Stimulated activated CD8-positive, alpha-beta memory T cell treated with anti-CD3 and anti-CD28 coated beads, Interleukin-12 subunit alpha, Interleukin-12 subunit beta, amount 100 ng/mL, for 24 hours (primary cell): Measurements from ENCODE around the gene LYSMD2.

Source experiments
- DNase-seq: peaks from one replicate; pipeline ENCODE4 v3.0.0-alpha.2; 2020; ENCODE audit errors: extremely low read depth

Gene LYSMD2

GRCh38 chr15:51720201-51720995 lies 17.1 kb downstream of the LYSMD2 start:
- no peak for DNase-seq

DNA sequence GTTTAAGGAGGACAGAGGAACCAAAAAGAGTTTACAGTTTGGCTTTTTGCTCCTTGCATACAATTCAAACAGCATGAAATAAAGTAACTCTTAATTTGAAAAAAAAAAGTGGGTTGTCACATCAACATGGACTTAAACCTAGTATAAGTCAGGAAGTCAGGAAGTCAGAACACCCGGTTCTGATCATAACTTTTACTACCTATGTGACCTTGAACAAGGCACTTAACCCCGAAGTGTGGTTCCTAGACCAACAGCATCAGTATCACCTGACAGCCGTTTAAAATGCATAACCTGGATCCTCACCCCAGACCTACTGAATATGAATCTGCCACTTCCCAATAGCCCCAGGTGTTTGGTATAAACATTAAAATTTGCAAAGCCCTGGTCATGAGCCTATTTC lies 18.7 kb downstream of the LYSMD2 start:
- no peak for DNase-seq

- DNase-seq = no peak
Observed at GRCh38 chr15:51718219-51718618, 19.2 kb downstream of the LYSMD2 start.

GRCh38 chr15:51714911-51715310 lies 22.5 kb downstream of the LYSMD2 start:
- DNase-seq = no peak

DNA sequence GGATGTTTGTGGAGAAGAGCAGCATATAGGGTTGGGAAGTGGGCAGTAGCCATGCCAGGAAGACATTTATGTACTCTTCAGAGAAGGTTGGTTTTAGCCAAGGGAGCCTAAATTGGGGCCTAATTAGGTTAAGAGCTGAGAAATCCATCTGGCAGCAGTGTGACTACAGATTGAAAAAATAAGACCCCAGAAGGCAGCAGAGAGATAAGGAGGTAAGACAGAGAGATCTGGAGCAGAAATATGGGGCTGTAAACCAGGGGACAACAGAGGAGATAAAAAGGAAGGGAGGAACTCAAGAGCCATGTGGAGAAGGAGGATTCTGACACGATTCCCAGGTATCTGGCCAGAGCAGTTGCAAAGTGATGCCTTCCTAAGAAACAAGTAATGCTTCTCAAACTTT lies 23.3 kb downstream of the LYSMD2 start:
- DNase-seq = no peak

DNA sequence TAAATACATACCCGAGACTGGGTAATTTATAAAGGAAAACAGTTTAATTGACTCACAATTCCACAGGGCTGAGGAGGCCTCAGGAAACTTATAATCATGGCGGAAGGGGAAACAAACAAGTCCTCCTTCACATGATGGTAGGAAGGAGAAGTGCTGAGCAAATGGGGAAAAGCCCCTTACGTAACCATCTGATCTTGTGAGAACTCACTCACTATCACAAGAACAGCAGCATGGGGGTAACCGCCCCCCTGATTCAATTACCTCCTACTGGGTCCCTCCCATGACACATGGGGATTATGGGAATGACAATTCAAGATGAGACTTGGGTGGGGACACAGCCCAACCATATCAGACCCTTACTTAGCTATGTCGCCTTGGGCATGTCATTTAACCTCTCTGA lies 28.4 kb downstream of the LYSMD2 start:
- DNase-seq = no peak

DNA sequence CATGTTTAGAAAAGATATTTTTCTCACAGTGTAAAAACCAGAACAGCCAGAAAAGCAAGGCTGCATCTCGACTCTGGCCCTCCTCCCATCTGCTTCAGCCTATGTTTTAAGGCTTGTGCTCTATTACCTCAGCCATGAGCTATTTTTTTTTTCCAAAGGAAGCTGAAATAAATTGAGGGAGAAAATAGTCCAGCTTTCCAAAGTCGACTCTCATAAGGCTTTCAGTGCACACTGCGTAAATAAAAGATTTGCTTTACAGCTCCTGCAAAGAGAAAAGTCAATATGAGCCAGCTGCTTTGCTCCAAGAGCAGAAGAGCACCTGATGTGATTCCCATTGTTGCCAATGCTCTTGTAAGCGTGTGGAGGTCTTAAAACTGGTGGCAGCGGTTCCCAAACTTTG lies 29.4 kb downstream of the LYSMD2 start:
- no peak for DNase-seq

DNA sequence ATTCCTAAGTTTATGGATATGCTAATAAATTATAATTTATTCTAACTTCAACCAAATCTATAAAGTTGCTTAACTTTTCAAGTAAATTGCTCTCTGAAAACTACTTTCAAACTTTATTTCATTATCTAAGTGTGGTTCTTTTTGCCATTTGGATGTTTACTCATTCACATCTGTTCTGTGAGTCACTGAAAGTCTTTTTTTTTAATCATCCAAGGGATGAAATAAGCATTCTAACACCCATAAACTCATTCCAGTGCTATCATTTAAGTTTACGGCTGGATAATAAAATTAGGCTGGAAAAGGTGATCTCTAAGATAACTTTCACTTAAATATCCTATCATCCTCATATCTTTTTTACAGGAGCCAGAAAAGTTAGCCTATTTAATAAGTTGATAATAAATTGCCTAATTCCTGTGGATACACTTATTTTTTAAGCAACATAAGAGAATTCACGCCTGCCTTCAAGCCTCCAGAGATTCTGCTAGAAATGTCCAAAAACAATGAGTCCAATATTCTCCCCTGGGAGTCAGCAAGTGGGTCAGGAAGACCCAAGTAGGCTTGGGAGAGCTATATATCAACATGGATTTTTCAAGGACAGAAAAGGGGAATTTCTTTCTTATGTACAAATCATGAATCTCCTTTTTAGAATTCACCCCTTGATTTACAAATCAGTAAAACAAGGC lies 30.4 kb downstream of the LYSMD2 start:
- DNase-seq = no peak

GRCh38 chr15:51706291-51706690 lies 31.2 kb downstream of the LYSMD2 start:
- no peak for DNase-seq

DNA sequence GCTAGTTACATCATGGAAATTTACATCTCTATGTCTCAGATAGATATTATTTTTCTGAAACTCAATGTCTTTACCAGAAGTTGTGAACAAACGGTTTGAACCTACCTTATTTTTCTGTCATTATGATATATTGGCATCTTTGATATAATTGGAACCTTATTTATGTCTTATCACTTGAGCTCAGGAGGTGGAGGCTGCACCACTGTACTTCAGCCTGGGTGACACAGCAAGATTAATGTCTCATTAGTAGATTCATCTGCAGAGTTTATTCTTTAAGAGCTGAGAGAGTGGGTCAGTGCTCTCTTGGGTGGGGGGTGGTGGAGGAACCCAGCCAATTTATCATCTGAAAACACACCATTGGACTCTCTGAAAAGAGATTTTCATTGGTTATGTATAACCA lies 34.7 kb downstream of the LYSMD2 start:
- DNase-seq = no peak

DNA sequence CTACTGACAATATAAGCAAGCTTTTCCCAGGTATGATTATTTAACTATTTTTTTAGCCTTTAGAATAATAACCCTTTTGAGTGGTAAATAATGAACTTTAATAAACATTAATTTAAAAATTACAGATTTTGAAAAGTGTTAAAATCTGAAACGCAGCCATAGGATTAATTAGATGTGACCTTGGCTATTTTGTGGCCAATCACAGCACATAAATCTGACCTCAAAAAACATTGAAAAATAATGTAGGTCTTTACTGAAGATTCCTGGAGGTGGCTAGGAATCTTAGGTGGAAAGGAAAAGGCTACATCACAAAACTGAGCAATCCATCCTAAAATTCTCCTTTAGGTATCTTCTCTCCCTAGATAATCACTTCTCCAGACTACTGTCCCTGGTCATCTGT lies 38.1 kb downstream of the LYSMD2 start:
- no peak for DNase-seq

- no peak for DNase-seq
Observed at GRCh38 chr15:51697163-51697562, 40.3 kb downstream of the LYSMD2 start.

DNA sequence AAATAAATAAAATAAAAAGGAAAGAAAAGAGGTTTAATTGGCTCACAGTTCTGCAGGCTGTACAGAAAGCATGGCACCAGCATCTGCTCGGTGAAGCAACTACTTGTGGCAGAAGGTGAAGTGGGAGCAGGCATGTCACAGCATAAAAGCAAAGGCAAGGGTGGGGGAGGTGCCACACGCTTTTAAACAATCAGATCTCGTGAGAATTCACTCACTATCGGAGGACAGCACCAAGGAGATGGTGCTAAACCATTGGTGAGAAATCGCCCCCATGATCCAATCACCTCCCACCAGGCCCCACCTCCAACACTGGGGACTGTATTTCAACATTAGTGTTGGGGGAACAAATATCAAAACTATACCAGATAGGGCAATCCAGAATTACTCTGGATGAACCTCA lies 40.9 kb downstream of the LYSMD2 start:
- no peak for DNase-seq

- no peak for DNase-seq
Observed at GRCh38 chr15:51692154-51692553, 45.3 kb downstream of the LYSMD2 start.

- no peak for DNase-seq
Observed at GRCh38 chr15:51688863-51689262, 48.6 kb downstream of the LYSMD2 start.

GRCh38 chr15:51687565-51687964 lies 49.9 kb downstream of the LYSMD2 start:
- no peak for DNase-seq

DNA sequence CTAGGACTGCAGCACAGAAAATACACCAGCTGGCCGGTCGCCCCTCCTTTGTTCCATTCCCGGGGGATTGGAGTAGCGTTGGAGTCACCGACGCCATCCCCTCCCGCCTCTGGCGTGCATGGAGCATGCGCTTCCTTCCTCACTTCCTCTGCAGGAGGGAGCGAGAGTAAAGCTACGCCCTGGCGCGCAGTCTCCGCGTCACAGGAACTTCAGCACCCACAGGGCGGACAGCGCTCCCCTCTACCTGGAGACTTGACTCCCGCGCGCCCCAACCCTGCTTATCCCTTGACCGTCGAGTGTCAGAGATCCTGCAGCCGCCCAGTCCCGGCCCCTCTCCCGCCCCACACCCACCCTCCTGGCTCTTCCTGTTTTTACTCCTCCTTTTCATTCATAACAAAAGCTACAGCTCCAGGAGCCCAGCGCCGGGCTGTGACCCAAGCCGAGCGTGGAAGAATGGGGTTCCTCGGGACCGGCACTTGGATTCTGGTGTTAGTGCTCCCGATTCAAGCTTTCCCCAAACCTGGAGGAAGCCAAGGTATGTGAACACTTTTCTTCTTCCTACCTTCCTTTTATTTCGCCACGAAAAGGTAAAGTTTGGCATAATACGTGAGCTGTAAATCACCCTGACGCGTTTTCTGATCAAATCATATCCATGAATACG lies 56.0 kb downstream of the LYSMD2 start, which contains the start of gene SCG3:
SCG3 (plus strand) TSS at position 201 of the 661 bp plus-strand sequence; CDS start at position 454, 253 bp downstream.
- peak; percentile 9 for DNase-seq

DNA sequence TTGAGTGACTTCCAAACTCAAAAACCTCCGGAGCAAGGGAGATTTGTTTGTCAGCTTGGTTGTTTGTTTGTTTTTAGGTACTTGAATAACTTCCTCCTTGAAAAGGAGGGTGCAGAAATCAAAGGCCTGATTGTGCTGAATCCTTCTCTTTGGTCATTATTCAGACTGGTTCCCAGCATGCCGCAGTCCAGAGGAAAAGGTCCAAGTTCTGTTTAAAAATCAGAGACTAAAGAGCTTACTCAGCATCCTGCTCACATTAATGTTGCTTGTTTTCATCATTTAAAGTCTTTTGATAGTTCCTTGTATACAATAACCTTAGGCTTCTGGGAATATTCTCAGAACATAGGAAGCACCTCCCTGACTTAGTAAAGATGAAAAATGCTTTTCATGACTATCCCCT lies 57.1 kb downstream of the LYSMD2 start:
- DNase-seq = no peak

- DNase-seq = no peak
Observed at GRCh38 chr15:51678096-51678495, 59.4 kb downstream of the LYSMD2 start.

GRCh38 chr15:51677452-51677851 lies 60.0 kb downstream of the LYSMD2 start:
- DNase-seq = no peak

DNA sequence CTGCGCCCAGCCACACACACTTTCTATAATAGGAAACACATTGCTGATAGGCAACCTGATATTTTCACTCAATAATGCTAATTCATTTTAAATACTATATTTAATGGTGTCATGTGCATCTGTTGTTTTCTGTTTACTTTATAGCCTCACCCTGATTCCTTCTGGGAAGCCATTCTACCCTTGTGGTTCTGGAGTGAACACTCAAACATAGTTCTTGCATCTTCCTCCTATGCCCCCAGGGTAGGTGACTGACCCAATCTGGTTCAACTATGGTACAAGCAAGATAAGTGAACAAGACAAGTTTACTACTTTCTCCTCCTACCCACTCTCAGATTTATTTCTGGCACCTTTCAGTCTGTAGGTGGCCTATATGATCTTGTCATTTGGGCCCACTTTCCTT lies 60.4 kb downstream of the LYSMD2 start:
- no peak for DNase-seq

GRCh38 chr15:51675234-51675633 lies 62.2 kb downstream of the LYSMD2 start:
- DNase-seq = no peak
